C4-2B (cell line): ENCODE results near the gene TLE3.

ENCODE experiments used
- ZFX ChIP-seq: fragments of 450-650 bp; IDR thresholded peaks from 2 replicates; pipeline ENCODE4 v1.6.1; 2017
- TF ChIP-seq, protein P1 (sequence below): fragments of 450-650 bp; conservative IDR thresholded peaks from 2 replicates; pipeline ENCODE4 v1.5.1; 2017; ENCODE audit warnings: mild to moderate bottlenecking

DNA sequence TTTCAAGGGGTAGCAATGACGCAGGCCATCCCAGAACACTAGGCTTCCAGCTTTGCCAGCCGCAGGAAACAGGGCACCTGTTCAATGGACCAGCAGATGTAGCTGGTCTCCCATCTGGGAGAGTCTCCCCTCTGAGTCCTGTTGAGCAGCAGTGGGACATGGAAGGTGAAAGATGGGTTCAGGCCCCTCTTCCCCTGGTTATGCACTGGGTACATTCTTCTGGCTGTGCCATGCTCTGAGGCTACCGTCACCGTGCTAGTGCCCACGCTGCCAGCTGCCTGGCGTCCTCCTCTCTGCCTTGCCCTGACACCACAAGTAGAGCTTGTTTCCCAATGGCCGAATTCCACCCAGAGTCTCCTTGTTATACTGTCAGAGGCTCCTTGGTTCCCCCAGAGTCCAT is 63.1 kb downstream of the TLE3 start:
- TF ChIP-seq, protein P1, sequence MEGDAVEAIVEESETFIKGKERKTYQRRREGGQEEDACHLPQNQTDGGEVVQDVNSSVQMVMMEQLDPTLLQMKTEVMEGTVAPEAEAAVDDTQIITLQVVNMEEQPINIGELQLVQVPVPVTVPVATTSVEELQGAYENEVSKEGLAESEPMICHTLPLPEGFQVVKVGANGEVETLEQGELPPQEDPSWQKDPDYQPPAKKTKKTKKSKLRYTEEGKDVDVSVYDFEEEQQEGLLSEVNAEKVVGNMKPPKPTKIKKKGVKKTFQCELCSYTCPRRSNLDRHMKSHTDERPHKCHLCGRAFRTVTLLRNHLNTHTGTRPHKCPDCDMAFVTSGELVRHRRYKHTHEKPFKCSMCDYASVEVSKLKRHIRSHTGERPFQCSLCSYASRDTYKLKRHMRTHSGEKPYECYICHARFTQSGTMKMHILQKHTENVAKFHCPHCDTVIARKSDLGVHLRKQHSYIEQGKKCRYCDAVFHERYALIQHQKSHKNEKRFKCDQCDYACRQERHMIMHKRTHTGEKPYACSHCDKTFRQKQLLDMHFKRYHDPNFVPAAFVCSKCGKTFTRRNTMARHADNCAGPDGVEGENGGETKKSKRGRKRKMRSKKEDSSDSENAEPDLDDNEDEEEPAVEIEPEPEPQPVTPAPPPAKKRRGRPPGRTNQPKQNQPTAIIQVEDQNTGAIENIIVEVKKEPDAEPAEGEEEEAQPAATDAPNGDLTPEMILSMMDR: no peak
- no peak for TF ChIP-seq ZFX
